T-helper 17 cell (primary cell): ENCODE results near the gene CD164. TPM values are rescaled to one million over a fixed set of nuclear protein-coding genes. Genes with fewer than 3 reads are reported as not detected.

Experiments used
- ATAC-seq: fragments of 150-1000 bp; cut with Tn5 transposase; 2 replicates; pipeline ENCODE4 v1.10.0; 2021; ENCODE audit warnings: mild to moderate bottlenecking, moderate library complexity
- DNase-seq, 3 donors: peaks; one replicate each; pipeline versions ENCODE4 v3.0.0 to v3.0.0-alpha.2; 2020 to 2021
- H3K9me3 ChIP-seq: one replicate; pipeline ENCODE4 v1.7.0; 2013; ENCODE audit warnings: low read length, mild to moderate bottlenecking; ENCODE audit not compliant: control insufficient read depth, poor library complexity, severe bottlenecking
- H3K27ac Mint-ChIP-seq: one replicate; pipeline ENCODE4 v1.8.0; 2022; ENCODE audit warnings: mild to moderate bottlenecking, moderate library complexity, mixed read lengths
- H3K27me3 Mint-ChIP-seq: one replicate; pipeline ENCODE4 v1.8.0; 2022; ENCODE audit warnings: mixed read lengths
- H3K36me3 Mint-ChIP-seq: one replicate; pipeline ENCODE4 v1.8.0; 2022; ENCODE audit warnings: low read depth, mixed read lengths
- H3K4me1 Mint-ChIP-seq: one replicate; pipeline ENCODE4 v1.8.0; 2022; ENCODE audit warnings: mild to moderate bottlenecking, mixed read lengths
- H3K4me3 Mint-ChIP-seq: one replicate; pipeline ENCODE4 v1.8.0; 2022; ENCODE audit warnings: mild to moderate bottlenecking, moderate library complexity, mixed read lengths
- total RNA-seq, 4 donors: library from RNA in 2 of 4; stranded (reverse) in 2 of 4; gene quantifications; one replicate each; pipeline ENCODE4 v1.2.3 and lab custom pipeline; 2022 to 2026

Gene CD164
- total RNA-seq, 2 donors from 2014 or later = 171 to 176 TPM

GRCh38 chr6:109389650-109390274 lies 7.5 kb upstream of the CD164 start:
- no peaks in the 10 kb centered on the region for H3K9me3 ChIP-seq
- Mint-ChIP-seq H3K27me3 (no peaks in the 10 kb centered on the region), H3K36me3 (no peaks in the 10 kb centered on the region), H3K27ac (peak overlapping the region; percentile 43), H3K4me1 (peaks cover 6% of the 10 kb centered on the region), H3K4me3 (no peak overlapping the region)
- no peak for ATAC-seq
- DNase-seq = no peak

DNA sequence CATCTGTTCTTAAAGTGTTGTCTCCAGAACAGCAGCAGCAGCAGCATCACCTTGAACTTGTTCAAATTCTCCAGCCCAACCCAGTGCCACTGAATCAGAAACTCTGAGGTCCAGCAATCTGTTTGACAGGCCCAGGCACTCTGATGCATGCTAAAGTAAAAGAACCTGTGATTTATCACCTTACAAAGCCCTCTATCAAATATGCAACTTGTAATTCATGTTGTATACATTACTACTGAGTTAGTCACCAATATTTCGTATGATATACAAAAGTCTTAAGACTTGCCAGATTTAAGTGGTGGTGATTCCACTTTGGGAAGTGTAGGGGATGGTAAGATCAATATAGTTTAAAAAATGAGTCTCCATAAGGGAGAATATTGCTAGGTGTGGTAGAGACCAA lies 6.0 kb upstream of the CD164 start:
- no peak overlapping the region for H3K4me3 Mint-ChIP-seq
- H3K9me3 ChIP-seq = no peaks in the 10 kb centered on the region
- DNase-seq (no peak), ATAC-seq (no peak)
- H3K36me3 Mint-ChIP-seq = no peaks in the 10 kb centered on the region
- H3K27ac Mint-ChIP-seq = no peak overlapping the region
- H3K4me1 Mint-ChIP-seq = peaks cover 9% of the 10 kb centered on the region
- H3K27me3 Mint-ChIP-seq = no peaks in the 10 kb centered on the region

GRCh38 chr6:109383438-109383940 lies 1.2 kb upstream of the CD164 start:
- H3K4me3 Mint-ChIP-seq = peak overlapping the region; percentile 95
- H3K9me3 ChIP-seq = no peaks in the 10 kb centered on the region
- DNase-seq = no peak
- H3K27ac Mint-ChIP-seq = peak overlapping the region; percentile 99
- peaks cover 27% of the 10 kb centered on the region for H3K4me1 Mint-ChIP-seq
- ATAC-seq = no peak
- H3K27me3 Mint-ChIP-seq = no peaks in the 10 kb centered on the region
- peaks cover 4% of the 10 kb centered on the region for H3K36me3 Mint-ChIP-seq

- Mint-ChIP-seq H3K36me3 (peaks cover 7% of the 10 kb centered on the region), H3K4me1 (peaks cover 34% of the 10 kb centered on the region), H3K27ac (peak overlapping the region; percentile 99), H3K27me3 (no peaks in the 10 kb centered on the region), H3K4me3 (peak overlapping the region; percentile 95)
- no peaks in the 10 kb centered on the region for H3K9me3 ChIP-seq
- DNase-seq (peak; percentile 83 to 87 (median 86)), ATAC-seq (peak; percentile 78)
Measured at GRCh38 chr6:109382576-109383437, 540 bp upstream of the CD164 start.

DNA sequence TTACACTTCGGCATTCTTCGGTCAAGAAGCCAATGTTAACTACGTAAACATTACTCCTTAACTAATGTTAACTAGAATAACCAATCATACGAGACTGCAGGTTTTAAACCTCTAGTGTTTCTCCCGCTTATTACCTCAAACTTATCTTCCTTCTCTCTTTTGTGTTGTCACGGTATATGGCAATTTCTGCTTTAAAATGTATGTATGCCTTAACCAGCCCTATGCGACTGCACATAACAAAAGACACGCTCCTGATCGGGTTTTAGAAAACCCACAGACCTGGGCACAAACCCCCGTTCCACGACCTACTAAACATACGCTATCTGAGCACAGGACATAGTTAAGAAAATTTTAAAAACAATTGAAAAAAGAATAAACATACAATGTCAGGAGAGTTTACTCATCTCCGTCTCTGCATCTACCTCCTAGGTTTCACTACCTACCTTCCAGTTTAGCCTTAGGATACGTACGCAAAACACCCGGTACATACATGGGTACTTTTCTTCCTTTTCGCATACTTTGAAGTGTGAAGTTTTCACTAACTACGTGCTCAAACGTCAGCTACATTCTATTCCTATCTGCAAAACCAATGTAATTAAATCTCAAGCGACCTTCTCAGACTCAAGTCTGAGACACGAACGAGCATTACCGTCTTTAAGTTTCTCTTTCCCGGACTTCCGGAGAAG lies 1.1 kb downstream of the CD164 start:
- peak overlapping the region; percentile 95 for H3K4me3 Mint-ChIP-seq
- H3K36me3 Mint-ChIP-seq = peaks cover 9% of the 10 kb centered on the region
- H3K27me3 Mint-ChIP-seq = no peaks in the 10 kb centered on the region
- DNase-seq = no peak
- peak; percentile 14 for ATAC-seq
- H3K27ac Mint-ChIP-seq = peak overlapping the region; percentile 99
- H3K4me1 Mint-ChIP-seq = peaks cover 38% of the 10 kb centered on the region
- no peaks in the 10 kb centered on the region for H3K9me3 ChIP-seq

GRCh38 chr6:109379711-109380110 lies 2.6 kb downstream of the CD164 start:
- Mint-ChIP-seq H3K4me1 (peaks cover 41% of the 10 kb centered on the region), H3K36me3 (peaks cover 12% of the 10 kb centered on the region), H3K27me3 (no peaks in the 10 kb centered on the region), H3K4me3 (peak overlapping the region; percentile 95), H3K27ac (peak overlapping the region; percentile 99)
- DNase-seq (no peak), ATAC-seq (no peak)
- no peaks in the 10 kb centered on the region for H3K9me3 ChIP-seq

DNA sequence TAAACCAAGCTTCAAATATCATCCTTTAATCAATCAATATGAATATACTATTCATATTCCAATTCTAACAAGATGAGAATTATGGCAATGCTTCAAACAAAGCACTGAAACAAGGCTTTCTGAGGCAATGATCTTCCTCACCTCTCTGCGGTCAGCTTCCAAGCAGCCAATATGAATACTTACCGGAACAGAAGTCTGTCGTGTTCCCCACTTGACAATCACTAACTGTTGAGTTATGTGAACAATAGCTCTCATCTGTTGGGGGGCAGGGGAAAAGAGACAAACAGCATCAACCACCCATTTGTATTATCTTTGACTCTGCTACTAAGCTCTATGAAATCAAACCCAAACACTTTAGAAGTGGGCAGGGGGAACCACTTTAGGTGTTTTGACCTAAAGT lies 4.5 kb downstream of the CD164 start:
- H3K4me3 Mint-ChIP-seq = no peak overlapping the region
- no peaks in the 10 kb centered on the region for H3K9me3 ChIP-seq
- peaks cover 55% of the 10 kb centered on the region for H3K4me1 Mint-ChIP-seq
- H3K27me3 Mint-ChIP-seq = no peaks in the 10 kb centered on the region
- DNase-seq = no peak
- peak overlapping the region; percentile 37 for H3K27ac Mint-ChIP-seq
- no peak for ATAC-seq
- peaks cover 20% of the 10 kb centered on the region for H3K36me3 Mint-ChIP-seq

- Mint-ChIP-seq H3K4me1 (peaks cover 51% of the 10 kb centered on the region), H3K27me3 (no peaks in the 10 kb centered on the region), H3K27ac (peak overlapping the region; percentile 71), H3K36me3 (peaks cover 22% of the 10 kb centered on the region), H3K4me3 (peak overlapping the region; percentile 70)
- DNase-seq (no peak), ATAC-seq (no peak)
- no peaks in the 10 kb centered on the region for H3K9me3 ChIP-seq
Measured at GRCh38 chr6:109374326-109374892, 7.9 kb downstream of the CD164 start.

DNA sequence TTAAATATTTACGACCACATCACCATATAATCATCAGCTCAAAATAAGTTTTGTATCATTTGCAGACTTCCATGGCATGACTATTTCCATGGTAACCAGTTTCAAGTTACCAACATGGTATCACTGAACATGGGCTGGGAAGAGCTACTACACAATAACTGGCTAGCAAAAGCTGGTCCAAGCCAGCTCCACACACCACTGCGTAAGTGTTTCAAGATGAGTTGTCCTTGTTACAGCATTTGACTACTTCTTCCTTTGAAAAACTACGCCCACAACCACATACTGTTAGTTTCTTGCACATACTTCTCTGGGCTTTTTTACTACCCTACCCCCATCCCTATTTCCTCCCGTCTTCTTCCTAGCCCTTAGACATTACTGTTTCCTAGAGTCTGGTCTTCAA lies 8.5 kb downstream of the CD164 start:
- DNase-seq = no peak
- Mint-ChIP-seq H3K27ac (peak overlapping the region; percentile 71), H3K36me3 (peaks cover 18% of the 10 kb centered on the region), H3K27me3 (no peaks in the 10 kb centered on the region), H3K4me1 (peaks cover 44% of the 10 kb centered on the region), H3K4me3 (peak overlapping the region; percentile 70)
- peak; percentile 61 for ATAC-seq
- no peaks in the 10 kb centered on the region for H3K9me3 ChIP-seq

DNA sequence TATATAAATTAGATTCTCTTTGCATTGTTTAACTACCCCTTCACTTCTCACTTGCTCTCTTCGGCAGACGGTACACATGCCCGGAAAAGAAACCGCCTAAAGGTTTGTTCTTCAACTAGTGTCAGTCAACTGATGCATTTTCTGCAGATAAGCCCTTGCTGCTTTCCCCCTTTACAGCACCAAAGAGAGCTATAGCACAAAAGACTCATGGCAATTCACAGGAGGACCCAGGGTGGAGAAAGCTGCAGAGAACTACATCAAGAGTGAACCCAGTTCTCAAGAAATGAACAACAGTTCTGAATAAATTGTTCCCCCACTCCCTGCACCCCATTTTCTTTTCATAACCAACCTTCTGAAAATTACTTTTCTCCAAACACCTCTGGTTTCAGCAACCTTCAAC lies 8.9 kb downstream of the CD164 start:
- H3K36me3 Mint-ChIP-seq = peaks cover 18% of the 10 kb centered on the region

GRCh38 chr6:109372130-109372529 lies 10.1 kb downstream of the CD164 start:
- Mint-ChIP-seq H3K27me3 (no peaks in the 10 kb centered on the region), H3K4me3 (no peak overlapping the region), H3K36me3 (peaks cover 14% of the 10 kb centered on the region), H3K27ac (peak overlapping the region; percentile 6), H3K4me1 (peaks cover 36% of the 10 kb centered on the region)
- no peak for DNase-seq
- no peaks in the 10 kb centered on the region for H3K9me3 ChIP-seq
- ATAC-seq = no peak

More for the DNA sequence above, 8.9 kb downstream of the CD164 start:
- H3K9me3 ChIP-seq = no peaks in the 10 kb centered on the region
- ATAC-seq (no peak), DNase-seq (no peak)
- Mint-ChIP-seq H3K4me3 (peak overlapping the region; percentile 61), H3K4me1 (peaks cover 42% of the 10 kb centered on the region), H3K27me3 (no peaks in the 10 kb centered on the region), H3K27ac (peak overlapping the region; percentile 71)

GRCh38 chr6:109370792-109371191 lies 11.5 kb downstream of the CD164 start:
- DNase-seq (no peak), ATAC-seq (no peak)
- Mint-ChIP-seq H3K36me3 (peaks cover 12% of the 10 kb centered on the region), H3K27me3 (no peaks in the 10 kb centered on the region), H3K27ac (no peak overlapping the region), H3K4me3 (no peak overlapping the region), H3K4me1 (peaks cover 35% of the 10 kb centered on the region)
- H3K9me3 ChIP-seq = no peaks in the 10 kb centered on the region

- DNase-seq (no peak), ATAC-seq (no peak)
- no peaks in the 10 kb centered on the region for H3K9me3 ChIP-seq
- Mint-ChIP-seq H3K4me3 (no peak overlapping the region), H3K27me3 (no peaks in the 10 kb centered on the region), H3K27ac (no peak overlapping the region), H3K36me3 (peaks cover 12% of the 10 kb centered on the region), H3K4me1 (peaks cover 35% of the 10 kb centered on the region)
Measured at GRCh38 chr6:109370336-109370735, 11.9 kb downstream of the CD164 start.
